Neuronal stem cell (in vitro differentiated cells): ENCODE results near the gene LCN6.

Experiments
- DNase-seq: peaks from one replicate; pipeline ENCODE4 v3.0.0-alpha.2; 2013; ENCODE audit warnings: low spot score
- H2AFZ ChIP-seq: one replicate; pipeline ENCODE4 v1.6.1; 2013; ENCODE audit warnings: mild to moderate bottlenecking, low read length, inconsistent platforms
- H2AK5ac ChIP-seq: 2 replicates; pipeline ENCODE4 v1.6.1; 2013; ENCODE audit warnings: low read depth, mild to moderate bottlenecking, inconsistent platforms, low read length, moderate library complexity, mixed read lengths
- H2BK120ac ChIP-seq: 2 replicates; pipeline ENCODE4 v1.6.1; 2013; ENCODE audit warnings: low read depth, mild to moderate bottlenecking, inconsistent platforms, low read length, moderate library complexity, mixed read lengths
- H2BK12ac ChIP-seq: one replicate; pipeline ENCODE4 v1.6.1; 2013; ENCODE audit warnings: low read length, inconsistent platforms
- H2BK15ac ChIP-seq: 2 replicates; pipeline ENCODE4 v1.6.1; 2013; ENCODE audit warnings: mild to moderate bottlenecking, low read length, inconsistent platforms, mixed read lengths
- H2BK5ac ChIP-seq: one replicate; pipeline ENCODE4 v1.6.1; 2013; ENCODE audit warnings: inconsistent platforms, mild to moderate bottlenecking, low read length, moderate library complexity
- H3K14ac ChIP-seq: one replicate; pipeline ENCODE4 v1.6.1; 2013; ENCODE audit warnings: low read length, inconsistent platforms
- H3K18ac ChIP-seq: 2 replicates; pipeline ENCODE4 v1.6.1; 2013; ENCODE audit warnings: low read length, inconsistent platforms
- H3K23ac ChIP-seq: 2 replicates; pipeline ENCODE4 v1.6.1; 2013; ENCODE audit warnings: low read depth, mild to moderate bottlenecking, mixed read lengths, low read length, inconsistent platforms; ENCODE audit not compliant: poor library complexity
- H3K27ac ChIP-seq: replicated peaks from 3 replicates; pipeline ENCODE4 v1.5.1; 2013; ENCODE audit warnings: low read length, inconsistent platforms
- H3K27me3 ChIP-seq, 3 experiments: 2 replicates each; pipeline ENCODE4 v1.6.1; 2013; ENCODE audit warnings: low read length in 3 of 3, mild to moderate bottlenecking in 2 of 3, inconsistent platforms in 1 of 3, low read depth in 1 of 3, mixed read lengths in 1 of 3, moderate library complexity in 1 of 3; ENCODE audit not compliant: control insufficient read depth in 3 of 3, insufficient read depth in 3 of 3
- H3K36me3 ChIP-seq, 2 donors: replicated peaks in 1 of 2; 2 replicates each; pipeline ENCODE4 v1.6.1; 2013; ENCODE audit warnings: low read length in 2 of 2; ENCODE audit not compliant: control insufficient read depth in 2 of 2, insufficient read depth in 2 of 2
- H3K4ac ChIP-seq: 2 replicates; pipeline ENCODE4 v1.6.1; 2013; ENCODE audit warnings: inconsistent platforms, mild to moderate bottlenecking, low read length, moderate library complexity
- H3K4me1 ChIP-seq, 2 donors: 1 replicate in 1 of 2; 2 replicates in 1 of 2; pipeline ENCODE4 v1.6.1; 2013; ENCODE audit warnings: low read length in 2 of 2, low read depth in 1 of 2; ENCODE audit not compliant: control insufficient read depth in 2 of 2, insufficient read depth in 1 of 2
- H3K4me2 ChIP-seq: one replicate; pipeline ENCODE4 v1.6.1; 2013; ENCODE audit warnings: mild to moderate bottlenecking, low read length, inconsistent platforms; ENCODE audit not compliant: insufficient read depth, poor library complexity, severe bottlenecking
- H3K4me3 ChIP-seq, 2 donors: 2 replicates each; pipeline ENCODE4 v1.5.1; 2013; ENCODE audit warnings: low read length in 2 of 2, mild to moderate bottlenecking in 2 of 2, inconsistent platforms in 1 of 2, moderate library complexity in 1 of 2
- H3K79me1 ChIP-seq: one replicate; pipeline ENCODE4 v1.6.1; 2013; ENCODE audit warnings: low read depth, mild to moderate bottlenecking, inconsistent platforms, low read length, moderate library complexity
- H3K9ac ChIP-seq: one replicate; pipeline ENCODE4 v1.6.1; 2013; ENCODE audit warnings: mild to moderate bottlenecking, low read depth, low read length, inconsistent platforms; ENCODE audit not compliant: poor library complexity
- H3K9me3 ChIP-seq, 2 donors: replicated peaks in 1 of 2; 2 replicates each; pipeline versions ENCODE3 to v1.6.1; 2013; ENCODE audit warnings: low read length in 2 of 2, mild to moderate bottlenecking in 2 of 2, inconsistent platforms in 1 of 2, low read depth in 1 of 2, mixed read lengths in 1 of 2, moderate library complexity in 1 of 2; ENCODE audit not compliant: control insufficient read depth in 2 of 2, insufficient read depth in 1 of 2
- H4K8ac ChIP-seq: one replicate; pipeline ENCODE4 v1.6.1; 2013; ENCODE audit warnings: low read depth, mild to moderate bottlenecking, inconsistent platforms, low read length, moderate library complexity
- H4K91ac ChIP-seq: one replicate; pipeline ENCODE4 v1.6.1; 2013; ENCODE audit warnings: low read length, low read depth, mild to moderate bottlenecking, inconsistent platforms; ENCODE audit not compliant: poor library complexity
- WGBS, 2 donors: extraction: QIAGEN DNeasy Blood & Tissue Kit; methylation state at CpG; one replicate each; pipeline ENCODE4 v1.1.7; 2013; ENCODE audit warnings: missing lambda C conversion rate in 2 of 2, mixed read lengths in 1 of 2; ENCODE audit not compliant: insufficient read length in 2 of 2, insufficient replicate concordance in 1 of 2; ENCODE audit errors: extremely low coverage in 2 of 2; 5-methylcytosine and 5-hydroxymethylcytosine counted together

Gene LCN6

DNA sequence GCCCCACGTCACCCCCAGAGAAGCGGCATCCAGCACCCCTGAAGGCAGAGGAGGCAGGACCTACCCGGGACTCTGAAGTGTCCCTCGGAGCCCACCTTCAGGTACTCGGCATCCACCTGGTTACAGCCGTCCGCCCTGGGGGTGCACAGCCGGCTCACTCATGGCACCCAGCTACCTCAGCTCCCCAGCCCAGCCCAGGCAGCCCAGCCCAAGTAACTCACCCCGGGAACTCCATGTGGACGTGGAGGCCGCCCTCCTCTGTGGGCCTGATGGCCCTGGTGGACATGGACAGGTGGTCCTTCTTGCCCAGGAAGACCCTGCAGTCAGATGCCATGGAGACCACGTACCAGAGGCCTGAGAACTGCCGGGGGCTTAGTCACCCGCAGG lies 15.3 kb upstream of the LCN6 start:
- H3K9ac ChIP-seq, result no peak overlapping the region
- peak overlapping the region; percentile 93 for H2BK5ac ChIP-seq
- peaks cover 0 to 9% (median 2%) of the 10 kb centered on the region in 3 experiments for H3K27me3 ChIP-seq
- H3K27ac ChIP-seq, result no peak overlapping the region
- H3K36me3 ChIP-seq, result no peaks in the 10 kb centered on the region
- peak overlapping the region; percentile 99 for H2BK15ac ChIP-seq
- H3K18ac ChIP-seq, result peak overlapping the region; percentile 97
- no peak overlapping the region for H4K8ac ChIP-seq
- peak overlapping the region; percentile 85 for H3K23ac ChIP-seq
- peaks cover 11% of the 10 kb centered on the region in 2 donors for H3K4me1 ChIP-seq
- no peaks in the 10 kb centered on the region for H3K9me3 ChIP-seq
- peak overlapping the region; percentile 18 for H3K4me2 ChIP-seq
- H3K4ac ChIP-seq, result peak overlapping the region; percentile 89
- peak overlapping the region; percentile 7 for H2BK12ac ChIP-seq
- no peak overlapping the region for H3K4me3 ChIP-seq
- peak overlapping the region; percentile 99 for H2AK5ac ChIP-seq
- peak overlapping the region; percentile 85 for H4K91ac ChIP-seq
- DNase-seq, result no peak
- H2AFZ ChIP-seq, result no peak overlapping the region
- H3K14ac ChIP-seq, result peak overlapping the region; percentile 9
- no peak overlapping the region for H2BK120ac ChIP-seq
- WGBS, 2 donors, result no CpG with 5 or more reads among the region's 14 CpGs
- H3K79me1 ChIP-seq, result no peaks in the 10 kb centered on the region

DNA sequence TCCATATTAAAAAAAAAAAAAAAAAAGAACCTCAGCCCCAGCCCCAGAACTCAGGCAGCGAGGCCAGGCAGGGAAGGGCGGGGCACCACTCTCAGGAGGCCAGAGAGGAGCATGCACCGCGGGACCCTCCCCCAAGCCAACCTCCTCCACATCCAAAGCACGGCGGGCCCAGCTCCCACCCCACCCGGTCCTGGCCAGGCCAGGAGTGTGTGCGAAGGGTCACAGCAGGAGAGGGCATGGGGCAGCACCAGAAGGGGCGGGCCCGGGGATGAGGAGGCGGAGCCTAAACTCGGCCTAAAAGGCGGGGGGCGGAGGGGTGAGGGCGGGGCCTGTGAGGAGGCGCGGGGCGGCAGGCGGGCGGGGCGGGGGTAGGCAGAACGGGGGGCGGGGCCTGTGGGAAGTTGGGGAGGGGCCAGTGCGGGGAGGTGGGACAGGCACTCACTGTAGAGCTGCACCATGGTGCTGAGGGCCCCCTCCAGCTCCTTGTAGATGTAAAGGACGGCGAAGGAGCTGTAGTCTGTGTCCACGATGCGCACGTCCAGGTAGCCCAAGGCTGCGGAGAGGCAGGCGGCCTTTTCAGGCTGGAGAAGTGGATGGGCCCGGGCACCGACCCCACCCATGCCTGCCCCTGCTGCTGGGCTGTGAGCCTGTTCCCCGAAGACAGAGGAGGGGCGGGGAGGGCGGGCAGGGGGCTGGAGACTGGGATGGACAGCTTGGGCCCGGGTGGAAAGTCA lies 14.8 kb upstream of the LCN6 start:
- Histone ChIP-seq H3K9ac (peak overlapping the region; percentile 77), H3K23ac (peak overlapping the region; percentile 97), H3K4ac (peak overlapping the region; percentile 89), H3K27me3 (peaks cover 0 to 7% (median 2%) of the 10 kb centered on the region in 3 experiments), H2BK12ac (peak overlapping the region; percentile 97), H3K4me3 (no peak overlapping the region), H3K14ac (no peak overlapping the region), H3K18ac (peak overlapping the region; percentile 97), H3K9me3 (no peaks in the 10 kb centered on the region), H4K91ac (no peak overlapping the region), H3K79me1 (no peaks in the 10 kb centered on the region), H3K36me3 (no peaks in the 10 kb centered on the region), H3K27ac (peak overlapping the region; percentile 46), H4K8ac (no peak overlapping the region), H3K4me1 (peaks cover 11% of the 10 kb centered on the region in 2 donors), H2BK120ac (no peak overlapping the region), H2BK5ac (peak overlapping the region; percentile 93), H2BK15ac (peak overlapping the region; percentile 99), H3K4me2 (peak overlapping the region; percentile 18), H2AK5ac (peak overlapping the region; percentile 99), H2AFZ (peak overlapping the region; percentile 45)
- no CpG with 5 or more reads among the region's 37 CpGs for WGBS, 2 donors
- peak; percentile 87 for DNase-seq

DNA sequence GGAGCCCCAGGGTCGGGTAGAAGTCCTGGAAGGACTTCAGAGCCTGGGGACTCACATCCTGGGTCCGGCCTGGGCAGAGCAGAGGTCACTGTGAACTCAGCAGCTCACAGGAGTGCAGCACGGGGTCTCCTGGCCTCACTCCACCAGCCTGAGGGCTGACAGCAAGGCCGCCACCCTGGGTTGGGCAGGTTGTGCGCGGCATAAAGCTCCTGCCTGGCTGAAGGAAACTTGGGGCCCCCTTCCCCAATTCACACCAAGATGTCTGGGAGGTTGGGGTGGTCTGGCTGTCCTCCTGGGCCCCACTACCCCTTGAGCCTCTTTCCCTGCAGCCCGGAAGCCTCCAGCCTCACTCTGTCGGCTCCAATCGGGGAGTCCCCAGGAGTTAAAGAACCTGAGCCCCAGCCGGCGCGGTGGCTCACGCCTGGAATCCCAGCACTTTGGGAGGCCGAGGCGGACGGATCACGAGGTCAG lies 13.9 kb upstream of the LCN6 start:
- Histone ChIP-seq H2BK120ac (no peak overlapping the region), H3K36me3 (no peaks in the 10 kb centered on the region)
- WGBS, 2 donors, result no CpG with 5 or more reads among the region's 17 CpGs

DNA sequence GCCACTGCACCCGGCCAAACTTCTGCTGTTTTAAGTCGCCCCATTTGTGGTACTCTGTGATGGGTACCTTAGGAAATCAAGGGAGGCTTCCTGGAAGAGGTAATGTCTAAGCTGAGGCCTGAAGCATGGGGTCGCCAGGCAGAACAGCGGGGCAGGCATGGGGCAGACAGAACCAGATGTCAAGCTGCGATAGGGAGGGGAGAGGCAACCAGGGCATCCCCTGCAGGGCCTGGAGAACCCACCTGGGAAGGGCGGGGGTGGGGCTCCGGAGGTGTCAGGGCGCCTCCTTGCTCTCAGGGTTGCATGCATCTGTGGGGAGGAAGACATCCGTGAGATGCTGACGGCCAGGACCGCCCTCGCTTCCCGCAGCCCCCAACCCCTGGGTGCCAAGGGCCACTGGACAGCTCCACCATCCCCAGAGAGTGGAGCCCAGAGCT lies 13.2 kb upstream of the LCN6 start:
- no CpG with 5 or more reads among the region's 13 CpGs for WGBS, 2 donors
- DNase-seq, result no peak
- H3K14ac ChIP-seq, result no peak overlapping the region
- no peak overlapping the region for H4K91ac ChIP-seq
- peak overlapping the region; percentile 64 for H3K9ac ChIP-seq
- H3K27me3 ChIP-seq, result peaks cover 0 to 4% (median 0%) of the 10 kb centered on the region in 3 experiments
- no peak overlapping the region for H3K4me2 ChIP-seq
- H4K8ac ChIP-seq, result no peak overlapping the region
- H2BK120ac ChIP-seq, result no peak overlapping the region
- H3K27ac ChIP-seq, result no peak overlapping the region
- H3K4me3 ChIP-seq, result no peak overlapping the region
- H3K9me3 ChIP-seq, result no peaks in the 10 kb centered on the region
- no peak overlapping the region for H3K4ac ChIP-seq
- H2AK5ac ChIP-seq, result peak overlapping the region; percentile 98
- H3K23ac ChIP-seq, result peak overlapping the region; percentile 67
- peak overlapping the region; percentile 84 for H3K18ac ChIP-seq
- H3K4me1 ChIP-seq, result peaks cover 11% of the 10 kb centered on the region in 2 donors
- H3K79me1 ChIP-seq, result no peaks in the 10 kb centered on the region
- H2BK5ac ChIP-seq, result peak overlapping the region; percentile 62
- H2AFZ ChIP-seq, result no peak overlapping the region
- peak overlapping the region; percentile 63 for H2BK12ac ChIP-seq
- H2BK15ac ChIP-seq, result peak overlapping the region; percentile 79
- no peaks in the 10 kb centered on the region for H3K36me3 ChIP-seq

More for the DNA sequence above, 13.9 kb upstream of the LCN6 start:
- Histone ChIP-seq H2BK5ac (peak overlapping the region; percentile 62), H3K79me1 (no peaks in the 10 kb centered on the region), H4K8ac (no peak overlapping the region), H3K4me1 (peaks cover 11% of the 10 kb centered on the region in 2 donors), H3K23ac (no peak overlapping the region), H2AK5ac (peak overlapping the region; percentile 3), H3K4ac (no peak overlapping the region), H4K91ac (no peak overlapping the region), H2BK12ac (no peak overlapping the region), H3K9ac (peak overlapping the region; percentile 51), H3K27me3 (peaks cover 0 to 4% (median 0%) of the 10 kb centered on the region in 3 experiments), H3K18ac (peak overlapping the region; percentile 85), H3K4me3 (no peak overlapping the region), H2BK15ac (peak overlapping the region; percentile 79), H3K14ac (no peak overlapping the region), H2AFZ (no peak overlapping the region), H3K4me2 (no peak overlapping the region), H3K9me3 (no peaks in the 10 kb centered on the region), H3K27ac (peak overlapping the region; percentile 48)
- no peak for DNase-seq
